Erythroblast (primary cell): ENCODE results near the gene ERCC2.

Source experiments
- GATA1 ChIP-seq: IDR thresholded peaks from 2 replicates; pipeline ENCODE4 v1.6.1; 2011; ENCODE audit warnings: low read depth, mild to moderate bottlenecking, control low read depth, low read length, moderate library complexity
- POLR2A ChIP-seq: IDR thresholded peaks from 2 replicates; pipeline ENCODE4 v1.6.1; 2011; ENCODE audit warnings: mild to moderate bottlenecking, low read length

DNA sequence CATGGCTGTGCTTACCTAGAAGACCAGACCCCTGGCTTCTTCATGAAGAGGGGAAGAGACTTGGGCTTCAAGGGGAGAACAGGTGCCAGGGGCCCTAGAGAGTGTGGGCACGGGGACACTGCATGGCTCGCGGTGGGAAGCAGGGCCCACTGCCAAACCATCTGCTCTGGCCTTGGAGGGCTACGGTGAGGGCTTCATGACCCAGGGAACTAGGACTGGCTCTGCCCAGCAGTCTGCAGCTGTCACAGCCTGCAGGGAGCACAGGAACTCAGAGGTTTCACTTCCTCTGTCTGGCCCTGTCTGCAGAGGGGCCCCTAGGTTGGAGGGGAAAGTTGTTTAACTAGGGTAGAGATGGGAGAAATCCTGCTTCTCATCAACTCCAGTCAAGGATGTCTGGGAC, 49.0 kb upstream of the ERCC2 start:
- TF ChIP-seq POLR2A = no peak
- TF ChIP-seq GATA1 = no peak
